ENCODE measurements around the gene C4orf50. TPM values are rescaled to one million over a fixed set of nuclear protein-coding genes. Genes with fewer than 3 reads are reported as not detected.
A peak's percentile ranks its signal among the peaks of the same experiment; 100 is the strongest.

C4orf50 gene
- total and polyA plus RNA-seq, 9 donors: under 0.01 to 0.02 (median 0.01) TPM; not detected in 4

- WGBS (ENCODE audit: insufficient coverage): 50% methylated on average over 2 of the region's 5 CpGs
- Histone ChIP-seq H3K9me3 (replicated peaks; ENCODE audit: control insufficient read depth, low read depth, low read length) (no peaks in the 10 kb centered on the region), H3K36me3 (ENCODE audit: control insufficient read depth, insufficient read depth, low read length) (no peaks in the 10 kb centered on the region), H3K27ac (ENCODE audit: low read length) (no peak overlapping the region), H3K4me1 (ENCODE audit: control insufficient read depth, insufficient read depth, low read length) (peaks cover 5% of the 10 kb centered on the region), H3K27me3 (ENCODE audit: control insufficient read depth, insufficient read depth, low read length) (peaks cover 2% of the 10 kb centered on the region), H3K4me3 (ENCODE audit: low read length) (no peak overlapping the region)
- DNase-seq: peak; percentile 12
Observed at GRCh38 chr4:6031846-6032245, 13.6 kb upstream of the C4orf50 start.

- peaks cover 2% of the 10 kb centered on the region for H3K27me3 ChIP-seq (ENCODE audit: control insufficient read depth, insufficient read depth, low read length)
- H3K4me3 ChIP-seq (ENCODE audit: low read length): no peak overlapping the region
- no peak for DNase-seq
- H3K4me1 ChIP-seq (ENCODE audit: control insufficient read depth, insufficient read depth, low read length): peaks cover 5% of the 10 kb centered on the region
- no peak overlapping the region for H3K27ac ChIP-seq (ENCODE audit: low read length)
- H3K36me3 ChIP-seq (ENCODE audit: control insufficient read depth, insufficient read depth, low read length): no peaks in the 10 kb centered on the region
- WGBS (ENCODE audit: insufficient coverage): 75% methylated on average over 6 of the region's 7 CpGs
- H3K9me3 ChIP-seq (replicated peaks; ENCODE audit: control insufficient read depth, low read depth, low read length): no peaks in the 10 kb centered on the region
Observed at GRCh38 chr4:6030679-6031078, 12.4 kb upstream of the C4orf50 start.

- Histone ChIP-seq H3K27ac (ENCODE audit: low read length) (no peak overlapping the region), H3K4me3 (ENCODE audit: low read length) (no peak overlapping the region), H3K9me3 (replicated peaks; ENCODE audit: control insufficient read depth, low read depth, low read length) (no peaks in the 10 kb centered on the region), H3K4me1 (ENCODE audit: control insufficient read depth, insufficient read depth, low read length) (peaks cover 5% of the 10 kb centered on the region), H3K27me3 (ENCODE audit: control insufficient read depth, insufficient read depth, low read length) (peaks cover 2% of the 10 kb centered on the region), H3K36me3 (ENCODE audit: control insufficient read depth, insufficient read depth, low read length) (no peaks in the 10 kb centered on the region)
- no peak for DNase-seq
- 57% methylated on average over 4 of the region's 6 CpGs for WGBS (ENCODE audit: insufficient coverage)
Observed at GRCh38 chr4:6029254-6029653, 11.0 kb upstream of the C4orf50 start.

- peaks cover 8% of the 10 kb centered on the region for H3K4me1 ChIP-seq (ENCODE audit: control insufficient read depth, insufficient read depth, low read length)
- peaks cover 2% of the 10 kb centered on the region for H3K27me3 ChIP-seq (ENCODE audit: control insufficient read depth, insufficient read depth, low read length)
- no peaks in the 10 kb centered on the region for H3K36me3 ChIP-seq (ENCODE audit: control insufficient read depth, insufficient read depth, low read length)
- 63% methylated on average over 9 of the region's 10 CpGs for WGBS (ENCODE audit: insufficient coverage)
- H3K9me3 ChIP-seq (replicated peaks; ENCODE audit: control insufficient read depth, low read depth, low read length): no peaks in the 10 kb centered on the region
- no peak overlapping the region for H3K27ac ChIP-seq (ENCODE audit: low read length)
- DNase-seq: no peak
- no peak overlapping the region for H3K4me3 ChIP-seq (ENCODE audit: low read length)
Observed at GRCh38 chr4:6028168-6028567, 9.9 kb upstream of the C4orf50 start.

- Histone ChIP-seq H3K4me3 (ENCODE audit: low read length) (no peak overlapping the region), H3K9me3 (replicated peaks; ENCODE audit: control insufficient read depth, low read depth, low read length) (no peaks in the 10 kb centered on the region), H3K4me1 (ENCODE audit: control insufficient read depth, insufficient read depth, low read length) (peaks cover 8% of the 10 kb centered on the region), H3K27ac (ENCODE audit: low read length) (no peak overlapping the region), H3K27me3 (ENCODE audit: control insufficient read depth, insufficient read depth, low read length) (peaks cover 2% of the 10 kb centered on the region), H3K36me3 (ENCODE audit: control insufficient read depth, insufficient read depth, low read length) (no peaks in the 10 kb centered on the region)
- no peak for DNase-seq
- 87% methylated on average over 4 of the region's 9 CpGs for WGBS (ENCODE audit: insufficient coverage)
Observed at GRCh38 chr4:6027392-6027791, 9.2 kb upstream of the C4orf50 start.

GRCh38 chr4:6024313-6024960 is 6.2 kb upstream of the C4orf50 start:
- Histone ChIP-seq H3K27ac (ENCODE audit: low read length) (no peak overlapping the region), H3K4me1 (ENCODE audit: control insufficient read depth, insufficient read depth, low read length) (peaks cover 3% of the 10 kb centered on the region), H3K4me3 (ENCODE audit: low read length) (no peak overlapping the region), H3K9me3 (replicated peaks; ENCODE audit: control insufficient read depth, low read depth, low read length) (no peaks in the 10 kb centered on the region), H3K27me3 (ENCODE audit: control insufficient read depth, insufficient read depth, low read length) (peaks cover 4% of the 10 kb centered on the region), H3K36me3 (ENCODE audit: control insufficient read depth, insufficient read depth, low read length) (no peaks in the 10 kb centered on the region)
- peak; percentile 2 for DNase-seq
- WGBS (ENCODE audit: insufficient coverage): 43% methylated on average over 15 of the region's 20 CpGs

GRCh38 chr4:6023731-6024130 is 5.5 kb upstream of the C4orf50 start:
- Histone ChIP-seq H3K27ac (ENCODE audit: low read length) (no peak overlapping the region), H3K4me1 (ENCODE audit: control insufficient read depth, insufficient read depth, low read length) (peaks cover 3% of the 10 kb centered on the region), H3K9me3 (replicated peaks; ENCODE audit: control insufficient read depth, low read depth, low read length) (no peaks in the 10 kb centered on the region), H3K36me3 (ENCODE audit: control insufficient read depth, insufficient read depth, low read length) (no peaks in the 10 kb centered on the region), H3K27me3 (ENCODE audit: control insufficient read depth, insufficient read depth, low read length) (peaks cover 9% of the 10 kb centered on the region), H3K4me3 (ENCODE audit: low read length) (no peak overlapping the region)
- WGBS (ENCODE audit: insufficient coverage): 49% methylated on average over 10 of the region's 10 CpGs
- no peak for DNase-seq

GRCh38 chr4:6022607-6023288 is 4.5 kb upstream of the C4orf50 start:
- no peaks in the 10 kb centered on the region for H3K36me3 ChIP-seq (ENCODE audit: control insufficient read depth, insufficient read depth, low read length)
- no peaks in the 10 kb centered on the region for H3K9me3 ChIP-seq (replicated peaks; ENCODE audit: control insufficient read depth, low read depth, low read length)
- no peak for DNase-seq
- no peak overlapping the region for H3K4me3 ChIP-seq (ENCODE audit: low read length)
- no peak overlapping the region for H3K27ac ChIP-seq (ENCODE audit: low read length)
- peaks cover 9% of the 10 kb centered on the region for H3K27me3 ChIP-seq (ENCODE audit: control insufficient read depth, insufficient read depth, low read length)
- H3K4me1 ChIP-seq (ENCODE audit: control insufficient read depth, insufficient read depth, low read length): peaks cover 3% of the 10 kb centered on the region
- 85% methylated on average over 30 of the region's 30 CpGs for WGBS (ENCODE audit: insufficient coverage)

- Histone ChIP-seq H3K27ac (ENCODE audit: low read length) (no peak overlapping the region), H3K4me1 (ENCODE audit: control insufficient read depth, insufficient read depth, low read length) (peaks cover 3% of the 10 kb centered on the region), H3K4me3 (ENCODE audit: low read length) (no peak overlapping the region), H3K9me3 (replicated peaks; ENCODE audit: control insufficient read depth, low read depth, low read length) (no peaks in the 10 kb centered on the region), H3K27me3 (ENCODE audit: control insufficient read depth, insufficient read depth, low read length) (peaks cover 9% of the 10 kb centered on the region), H3K36me3 (ENCODE audit: control insufficient read depth, insufficient read depth, low read length) (no peaks in the 10 kb centered on the region)
- no peak for DNase-seq
- 73% methylated on average over 11 of the region's 20 CpGs for WGBS (ENCODE audit: insufficient coverage)
Observed at GRCh38 chr4:6021831-6022606, 3.8 kb upstream of the C4orf50 start.

GRCh38 chr4:6020613-6021012 is 2.4 kb upstream of the C4orf50 start:
- Histone ChIP-seq H3K36me3 (ENCODE audit: control insufficient read depth, insufficient read depth, low read length) (no peaks in the 10 kb centered on the region), H3K4me1 (ENCODE audit: control insufficient read depth, insufficient read depth, low read length) (peaks cover 3% of the 10 kb centered on the region), H3K4me3 (ENCODE audit: low read length) (no peak overlapping the region), H3K27ac (ENCODE audit: low read length) (no peak overlapping the region), H3K9me3 (replicated peaks; ENCODE audit: control insufficient read depth, low read depth, low read length) (no peaks in the 10 kb centered on the region), H3K27me3 (ENCODE audit: control insufficient read depth, insufficient read depth, low read length) (peaks cover 9% of the 10 kb centered on the region)
- DNase-seq: no peak
- WGBS (ENCODE audit: insufficient coverage): 66% methylated on average over 8 of the region's 8 CpGs
